MCF 10A (cell line): ENCODE measurements around the gene TMEM217. TPM values are rescaled to one million over a fixed set of nuclear protein-coding genes. Genes with fewer than 3 reads are reported as not detected.

Experiments
- BruUV-seq: library from RNA; stranded (reverse); fragments of 400-500 nt; replicated peaks from 2 replicates; lab custom pipeline; 2021; lab: Mats Ljungman, UMichigan
- CTCF ChIA-PET: fragments of 300-600 bp; sonication (Branson Sonifier 250); formaldehyde crosslinking; extraction: SDS; loops from one replicate; lab custom pipeline; 2021; ENCODE audit warnings: antibody characterized with exemption, inconsistent platforms; lab: Yijun Ruan, JAX
- POLR2A ChIA-PET: fragments of 300-600, 350-650 bp; sonication (Branson Sonifier 250); formaldehyde crosslinking; extraction: SDS; loops from one replicate; lab custom pipeline; 2020; ENCODE audit warnings: antibody characterized with exemption, inconsistent platforms; lab: Yijun Ruan, JAX
- DNase-seq: peaks from one replicate; pipeline ENCODE4 v3.0.0-alpha.2; 2018; ENCODE audit not compliant: unreplicated experiment
- H3K27ac Mint-ChIP-seq: one replicate; pipeline ENCODE4 v1.8.0; 2022; ENCODE audit warnings: mild to moderate bottlenecking, low read depth, mixed read lengths; ENCODE audit not compliant: unreplicated experiment
- H3K27me3 Mint-ChIP-seq: one replicate; pipeline ENCODE4 v1.8.0; 2022; ENCODE audit warnings: mixed read lengths; ENCODE audit not compliant: insufficient read depth, unreplicated experiment
- H3K36me3 Mint-ChIP-seq: one replicate; pipeline ENCODE4 v1.8.0; 2022; ENCODE audit warnings: mild to moderate bottlenecking, moderate library complexity, mixed read lengths; ENCODE audit not compliant: insufficient read depth, unreplicated experiment
- H3K4me1 Mint-ChIP-seq: one replicate; pipeline ENCODE4 v1.8.0; 2022; ENCODE audit warnings: mixed read lengths; ENCODE audit not compliant: insufficient read depth, unreplicated experiment
- H3K4me3 Mint-ChIP-seq: one replicate; pipeline ENCODE4 v1.8.0; 2022; ENCODE audit warnings: mild to moderate bottlenecking, moderate library complexity, mixed read lengths; ENCODE audit not compliant: unreplicated experiment
- H3K9me3 Mint-ChIP-seq: one replicate; pipeline ENCODE4 v1.8.0; 2022; ENCODE audit warnings: mixed read lengths; ENCODE audit not compliant: unreplicated experiment
- intact Hi-C: fragments of 100-400 bp; cut with micrococcal nuclease; formaldehyde crosslinking; loops from 2 replicates; pipeline ENCODE4 v1.14.1; 2022
- total RNA-seq: library from RNA; stranded (reverse); gene quantifications from 2 replicates; pipeline ENCODE4 v1.2.3, GENCODE V29; 2022
- TF ChIP-seq, protein P1 (sequence below): fragments of 200-600 bp; IDR thresholded peaks from one replicate; pipeline ENCODE4 v1.8.0; 2022; ENCODE audit warnings: antibody characterized with exemption, mild to moderate bottlenecking; ENCODE audit not compliant: unreplicated experiment

TMEM217 gene
- total RNA-seq, 1 experiment from 2014 or later, result 3.2 TPM

DNA sequence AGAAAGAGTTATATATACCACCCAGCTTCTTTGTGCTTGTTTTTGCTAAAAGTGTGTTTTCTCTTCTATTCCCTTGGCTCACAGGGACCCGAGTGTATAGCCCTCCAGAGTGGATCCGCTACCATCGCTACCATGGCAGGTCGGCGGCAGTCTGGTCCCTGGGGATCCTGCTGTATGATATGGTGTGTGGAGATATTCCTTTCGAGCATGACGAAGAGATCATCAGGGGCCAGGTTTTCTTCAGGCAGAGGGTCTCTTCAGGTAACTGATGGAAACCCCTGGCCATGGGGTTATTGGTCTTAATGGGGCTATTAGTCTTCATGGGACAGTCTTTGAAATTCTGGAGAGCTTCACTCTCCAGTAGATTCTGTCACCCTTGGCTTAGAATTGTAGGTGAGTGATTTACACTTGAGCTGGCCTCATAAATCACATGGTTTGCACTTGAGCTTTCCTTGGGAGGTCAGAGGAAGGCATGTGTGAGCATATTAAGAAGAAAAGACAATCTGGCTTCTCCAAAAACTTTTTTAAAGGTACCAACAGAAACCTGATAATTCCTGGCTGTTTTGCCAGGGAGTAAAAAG is 84.9 kb downstream of the TMEM217 start:
- BruUV-seq, result no TSS peak
- no peaks in the 10 kb centered on the region for H3K27me3 Mint-ChIP-seq
- H3K9me3 Mint-ChIP-seq, result no peaks in the 10 kb centered on the region
- intact Hi-C loops, result loop anchor here (1.0 to 2.0 kb wide), 8 partner anchors 37 to 407 kb away; partner anchors contain the start of gene C6orf89
- H3K36me3 Mint-ChIP-seq, result peaks cover 34% of the 10 kb centered on the region
- H3K4me1 Mint-ChIP-seq, result peaks cover 10% of the 10 kb centered on the region
- no peak overlapping the region for H3K4me3 Mint-ChIP-seq
- TF ChIP-seq, protein P1, sequence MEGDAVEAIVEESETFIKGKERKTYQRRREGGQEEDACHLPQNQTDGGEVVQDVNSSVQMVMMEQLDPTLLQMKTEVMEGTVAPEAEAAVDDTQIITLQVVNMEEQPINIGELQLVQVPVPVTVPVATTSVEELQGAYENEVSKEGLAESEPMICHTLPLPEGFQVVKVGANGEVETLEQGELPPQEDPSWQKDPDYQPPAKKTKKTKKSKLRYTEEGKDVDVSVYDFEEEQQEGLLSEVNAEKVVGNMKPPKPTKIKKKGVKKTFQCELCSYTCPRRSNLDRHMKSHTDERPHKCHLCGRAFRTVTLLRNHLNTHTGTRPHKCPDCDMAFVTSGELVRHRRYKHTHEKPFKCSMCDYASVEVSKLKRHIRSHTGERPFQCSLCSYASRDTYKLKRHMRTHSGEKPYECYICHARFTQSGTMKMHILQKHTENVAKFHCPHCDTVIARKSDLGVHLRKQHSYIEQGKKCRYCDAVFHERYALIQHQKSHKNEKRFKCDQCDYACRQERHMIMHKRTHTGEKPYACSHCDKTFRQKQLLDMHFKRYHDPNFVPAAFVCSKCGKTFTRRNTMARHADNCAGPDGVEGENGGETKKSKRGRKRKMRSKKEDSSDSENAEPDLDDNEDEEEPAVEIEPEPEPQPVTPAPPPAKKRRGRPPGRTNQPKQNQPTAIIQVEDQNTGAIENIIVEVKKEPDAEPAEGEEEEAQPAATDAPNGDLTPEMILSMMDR, result no peak
- H3K27ac Mint-ChIP-seq, result no peak overlapping the region
- POLR2A ChIA-PET, result interaction anchor here (0.7 to 7.9 kb wide), 10 partner anchors 42 to 187 kb away, joined by 3 to 117 read pairs (median 14); partner anchors contain the start of gene MTCH1
- CTCF ChIA-PET, result interaction anchor here (0.5 to 10.9 kb wide), 22 partner anchors 9 to 413 kb away, joined by 3 to 359 read pairs (median 6); partner anchors contain the start of genes C6orf89 and PPIL1
- DNase-seq, result no peak

DNA sequence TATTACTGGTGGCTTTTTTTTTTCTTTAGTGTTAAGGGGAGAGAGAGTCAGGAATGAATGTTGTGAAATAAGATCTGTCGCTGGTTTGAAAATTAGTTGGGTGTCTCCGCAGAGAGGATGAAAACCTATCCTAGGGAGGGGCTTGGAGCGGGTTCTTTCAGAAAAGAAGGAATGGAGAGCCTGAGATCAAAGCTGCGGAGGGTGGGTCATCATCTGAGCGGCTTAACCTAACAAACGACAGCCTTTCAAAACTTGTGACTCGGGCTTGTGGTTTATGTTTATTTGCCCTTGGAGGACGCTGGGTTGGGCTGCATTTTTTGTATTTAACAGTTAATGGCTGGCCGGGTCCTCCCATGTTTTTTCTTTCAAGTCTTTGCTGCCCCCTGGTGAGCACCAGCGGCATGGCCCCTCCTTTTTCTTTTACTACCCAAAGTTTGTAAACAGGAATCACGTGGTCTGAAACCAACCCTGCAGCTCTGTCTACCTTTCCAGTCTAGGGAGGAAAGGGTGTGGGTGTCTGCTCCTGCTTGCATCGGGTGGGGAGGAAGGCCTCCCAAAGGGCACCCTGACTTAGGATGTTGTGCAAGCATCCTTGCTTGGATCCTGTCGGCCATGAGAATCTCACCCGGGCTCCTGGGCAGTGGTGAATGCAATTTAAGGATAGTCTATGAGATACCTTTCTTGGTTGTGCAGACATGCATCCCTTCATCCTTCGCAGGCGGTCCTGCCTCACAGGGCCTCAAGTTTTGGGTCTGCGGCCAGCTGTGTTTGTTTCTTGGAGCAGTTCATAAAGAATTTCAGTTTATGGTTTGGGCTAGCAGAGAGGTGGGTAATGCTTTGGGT is 85.8 kb downstream of the TMEM217 start:
- no TSS peak for BruUV-seq
- POLR2A ChIA-PET, result interaction anchor here (0.7 to 7.9 kb wide), 16 partner anchors 38 to 496 kb away, joined by 3 to 117 read pairs (median 12); partner anchors contain the start of gene MTCH1

DNA sequence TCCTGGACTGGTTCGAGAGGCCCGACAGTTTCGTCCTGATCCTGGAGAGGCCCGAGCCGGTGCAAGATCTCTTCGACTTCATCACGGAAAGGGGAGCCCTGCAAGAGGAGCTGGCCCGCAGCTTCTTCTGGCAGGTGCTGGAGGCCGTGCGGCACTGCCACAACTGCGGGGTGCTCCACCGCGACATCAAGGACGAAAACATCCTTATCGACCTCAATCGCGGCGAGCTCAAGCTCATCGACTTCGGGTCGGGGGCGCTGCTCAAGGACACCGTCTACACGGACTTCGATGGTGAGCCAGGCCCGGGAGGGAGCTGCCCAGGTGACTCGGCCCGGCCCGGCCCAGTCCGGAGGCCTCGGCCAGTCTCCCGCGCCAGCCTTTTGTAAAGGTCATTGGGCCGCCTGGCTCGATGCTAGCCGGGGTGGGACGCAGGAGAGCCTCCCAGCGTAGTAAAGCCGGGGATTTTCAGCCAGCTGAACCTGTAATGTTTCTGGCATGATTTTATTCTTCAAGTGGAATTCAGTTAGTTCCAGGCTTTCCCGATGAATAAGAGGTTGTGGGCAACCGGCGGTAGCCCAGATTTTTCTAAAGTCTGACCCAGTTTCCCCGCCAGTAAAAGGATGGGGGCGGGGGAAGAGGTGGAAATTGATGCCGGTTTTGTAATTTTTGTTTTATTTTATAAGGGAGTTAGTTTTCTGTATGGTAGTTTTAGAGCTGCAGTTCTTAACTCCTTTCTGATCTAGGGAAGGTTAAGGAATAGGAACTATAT is 86.6 kb downstream of the TMEM217 start:
- TF ChIP-seq, protein P1, result no peak
- peak; percentile 49 for DNase-seq
- Mint-ChIP-seq H3K27me3 (no peaks in the 10 kb centered on the region), H3K27ac (peak overlapping the region; percentile 62), H3K4me1 (peaks cover 10% of the 10 kb centered on the region), H3K9me3 (no peaks in the 10 kb centered on the region), H3K36me3 (peaks cover 29% of the 10 kb centered on the region), H3K4me3 (peak overlapping the region; percentile 81)
- intact Hi-C loops, result no loop called here
- CTCF ChIA-PET, result interaction anchor here (0.5 to 10.9 kb wide), 33 partner anchors 11 to 314 kb away, joined by 3 to 359 read pairs (median 5); partner anchors contain the start of genes C6orf89 and PPIL1
- TSS peak; percentile 62 for BruUV-seq
- POLR2A ChIA-PET, result interaction anchor here (0.7 to 7.9 kb wide), 22 partner anchors 37 to 504 kb away, joined by 3 to 117 read pairs (median 6); partner anchors contain the start of genes MTCH1 and PPIL1

More for the DNA sequence above, 85.8 kb downstream of the TMEM217 start:
- H3K4me1 Mint-ChIP-seq, result peaks cover 10% of the 10 kb centered on the region
- peak overlapping the region; percentile 81 for H3K4me3 Mint-ChIP-seq
- CTCF ChIA-PET, result interaction anchor here (0.6 to 10.9 kb wide), 37 partner anchors 10 to 404 kb away, joined by 3 to 359 read pairs (median 5); partner anchors contain the start of genes C6orf89 and PPIL1
- H3K27me3 Mint-ChIP-seq, result no peaks in the 10 kb centered on the region
- H3K27ac Mint-ChIP-seq, result peak overlapping the region; percentile 62
- DNase-seq, result peak; percentile 94
- H3K36me3 Mint-ChIP-seq, result peaks cover 31% of the 10 kb centered on the region
- H3K9me3 Mint-ChIP-seq, result no peaks in the 10 kb centered on the region
- TF ChIP-seq, protein P1, result peak; percentile 87
- intact Hi-C loops, result loop anchor here (1.0 to 2.0 kb wide), 8 partner anchors 38 to 406 kb away; partner anchors contain the start of gene C6orf89
